HG03565 (cell line): ENCODE results near the gene NSFL1C.
"Not testable (repeated sequence)": the region's sequence is repeated elsewhere in the genome, so short reads cannot be mapped to it uniquely, and the experiment has no call there.

Experiments
- ATAC-seq: cut with Tn5 transposase; IDR thresholded peaks from one replicate; pipeline ENCODE4 v1.9.1; 2021; ENCODE audit warnings: mild to moderate bottlenecking, moderate library complexity; ENCODE audit not compliant: unreplicated experiment

Gene NSFL1C

DNA sequence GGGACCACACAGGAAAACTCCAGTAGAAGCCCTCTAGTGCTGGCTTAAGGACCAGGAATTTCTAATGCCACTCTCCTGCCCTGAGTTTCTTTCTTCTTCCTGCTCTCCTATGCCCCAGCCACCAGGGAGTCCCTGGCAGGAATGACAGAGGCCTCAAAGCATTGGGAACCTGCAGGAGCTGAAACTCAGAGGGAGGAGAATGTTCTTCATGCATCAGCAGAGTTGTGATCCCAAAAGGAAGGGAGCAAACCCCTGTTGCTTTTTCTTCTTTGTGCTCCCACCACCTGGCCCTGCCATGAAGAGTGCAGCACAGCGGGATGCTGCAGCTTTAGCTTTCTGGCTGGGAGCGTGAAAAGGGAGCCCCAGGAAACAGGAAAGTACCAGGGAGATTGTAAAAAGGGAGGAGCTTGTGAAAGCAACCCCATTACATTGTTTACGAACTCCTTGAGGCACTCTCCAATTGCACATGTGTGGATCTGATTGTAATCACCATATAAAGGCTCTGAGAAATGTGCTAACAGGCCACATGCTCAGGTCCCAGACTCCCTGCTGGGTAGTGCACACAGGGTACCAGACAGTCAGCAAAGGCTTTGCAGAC is 39.1 kb downstream of the NSFL1C start:
- no peak for ATAC-seq

DNA sequence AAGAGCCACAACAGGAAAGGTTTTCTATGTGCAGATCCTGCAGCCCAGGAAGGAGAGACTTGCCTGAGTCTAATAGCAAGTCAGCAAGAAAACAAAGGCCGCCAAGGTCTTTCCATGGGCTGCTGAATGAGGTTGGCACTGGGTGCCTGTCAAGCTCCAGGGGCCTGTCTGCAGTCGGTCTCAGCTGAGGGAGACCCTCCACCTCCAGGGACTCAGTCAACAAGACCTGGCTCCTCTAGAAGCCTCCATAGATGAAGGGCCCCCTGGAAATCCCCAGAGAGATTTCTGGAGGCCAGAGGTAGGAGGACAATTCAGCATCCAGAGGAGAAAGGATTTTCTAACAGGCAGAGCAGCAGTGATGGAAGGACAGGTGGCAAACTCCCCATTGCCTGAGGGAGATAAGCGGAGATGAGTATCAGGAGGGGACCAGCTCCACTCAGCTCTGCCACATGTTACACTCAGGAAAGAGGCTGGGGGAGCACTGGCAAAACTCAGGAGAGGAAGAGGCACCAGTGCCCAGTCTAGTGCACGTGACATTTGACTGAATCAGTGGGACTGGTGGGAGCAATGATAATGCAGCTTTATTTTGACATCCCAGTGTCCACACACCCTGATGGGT is 40.3 kb downstream of the NSFL1C start:
- no peak for ATAC-seq

DNA sequence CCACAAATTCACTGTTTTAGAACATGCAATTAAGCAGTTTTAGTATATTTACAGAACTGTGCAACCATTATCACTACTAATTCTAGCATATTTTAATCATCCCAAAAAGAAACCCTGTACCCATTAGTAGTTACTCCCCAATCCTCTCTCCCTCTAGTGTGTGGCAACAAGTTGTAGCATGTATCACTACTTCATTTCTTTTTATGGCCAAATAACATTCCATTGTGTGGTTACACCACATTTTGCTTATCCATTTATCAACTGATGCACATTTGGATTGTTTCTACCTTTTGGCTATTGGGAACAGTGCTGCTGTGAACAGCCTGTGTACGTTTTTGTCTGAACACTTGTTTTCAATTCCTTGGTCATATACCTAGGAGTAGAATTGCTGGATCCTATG is 42.3 kb downstream of the NSFL1C start:
- ATAC-seq: no peak

DNA sequence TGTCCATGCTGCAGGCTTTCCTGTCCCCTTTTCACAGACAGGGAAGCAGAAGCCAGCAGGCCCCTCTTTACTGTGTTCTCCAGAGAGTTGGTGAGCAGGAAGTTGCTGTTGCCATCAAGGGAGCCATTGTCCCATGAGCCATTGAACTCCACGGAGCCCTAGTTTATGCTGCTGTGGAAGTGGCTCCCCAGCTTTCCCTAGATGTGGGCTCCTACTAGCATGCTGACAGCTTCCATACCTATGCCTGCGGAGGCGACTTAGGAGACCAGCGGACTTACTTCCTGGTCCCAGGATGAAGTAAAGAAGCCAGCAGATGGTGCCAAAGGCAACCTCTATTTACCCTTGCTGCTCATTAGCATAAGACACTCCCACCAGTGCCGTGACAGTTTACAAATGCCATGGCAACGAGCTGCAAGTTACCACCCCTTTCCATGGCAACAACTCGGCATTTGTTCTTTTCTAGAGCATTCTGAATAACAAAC is 43.0 kb downstream of the NSFL1C start:
- ATAC-seq: no peak

DNA sequence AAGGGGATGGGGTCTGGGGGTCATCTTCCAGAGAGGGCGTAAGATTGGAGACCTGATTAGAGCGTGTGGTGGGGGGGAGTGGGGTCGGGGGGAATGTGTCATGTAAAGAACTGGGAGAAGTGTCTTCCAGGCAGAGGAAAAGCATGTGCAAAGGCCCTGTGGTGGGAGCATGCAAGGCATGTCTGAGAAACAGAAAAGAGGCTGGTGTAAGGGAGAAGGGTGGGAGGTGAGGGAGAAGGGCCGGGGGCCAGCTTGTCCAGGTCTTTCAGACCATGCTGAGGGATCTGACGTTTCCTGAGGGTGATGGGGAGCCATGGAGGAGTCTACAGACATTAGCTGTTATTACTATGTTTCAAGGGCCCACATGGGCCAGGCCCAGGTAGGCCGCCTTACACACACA is 43.4 kb downstream of the NSFL1C start:
- no peak for ATAC-seq

DNA sequence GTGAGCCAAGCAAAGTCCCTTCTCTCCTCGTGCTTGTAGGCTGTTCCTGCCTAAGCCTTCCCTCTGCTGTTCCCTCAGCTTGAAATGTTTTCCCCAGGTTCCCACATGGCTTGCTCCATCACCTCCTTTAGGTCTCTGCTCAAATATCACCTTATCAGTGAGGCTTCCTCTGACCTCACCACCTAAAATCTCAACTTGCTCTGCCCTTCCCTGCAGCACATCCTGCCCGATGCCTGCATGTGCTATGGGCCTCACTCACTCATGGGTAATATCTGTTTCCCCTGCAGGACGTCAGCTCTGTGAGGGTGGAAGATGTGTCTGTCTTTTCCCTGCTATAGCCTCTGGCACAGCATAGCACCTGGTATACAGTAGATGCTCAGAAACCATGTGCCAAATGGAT is 43.9 kb downstream of the NSFL1C start:
- no peak for ATAC-seq

DNA sequence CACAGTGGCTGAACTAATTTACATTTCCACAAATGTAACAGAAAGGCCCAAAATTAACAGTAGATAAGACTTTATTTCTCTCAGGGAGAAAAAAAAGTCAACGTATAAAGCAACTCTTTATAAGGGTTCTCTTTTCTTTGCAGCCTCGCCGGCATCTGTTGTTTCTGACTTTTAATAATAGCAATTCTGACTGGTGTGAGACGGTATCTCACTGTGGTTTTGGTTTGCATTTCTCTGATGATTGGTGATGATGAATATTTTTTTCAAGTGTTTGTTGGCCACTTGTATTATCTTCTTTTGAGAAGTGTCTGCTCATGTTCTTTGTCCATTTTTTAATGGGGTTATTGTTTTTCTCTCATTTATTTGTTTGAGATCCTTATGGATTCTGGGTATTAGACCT is 46.6 kb downstream of the NSFL1C start:
- ATAC-seq: no peak

DNA sequence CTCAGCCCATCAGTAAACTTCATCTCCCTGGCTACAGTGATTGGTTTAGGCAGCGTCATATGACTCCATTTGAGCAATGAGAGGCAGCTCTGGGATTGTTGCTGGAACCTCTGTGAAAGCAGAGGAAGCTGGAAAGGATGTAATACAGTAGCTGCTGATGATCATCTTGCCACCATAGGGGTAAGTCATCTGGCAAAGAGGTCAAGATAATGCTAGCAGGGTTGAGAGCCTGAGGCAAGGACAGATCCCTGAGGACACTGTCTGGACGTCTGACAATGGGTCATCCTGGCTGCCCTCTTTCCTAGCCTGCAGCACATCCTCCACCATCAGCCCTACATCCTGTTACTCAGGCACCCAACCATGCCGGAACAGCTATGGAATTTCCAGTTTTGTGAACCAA is 48.3 kb downstream of the NSFL1C start:
- no peak for ATAC-seq

DNA sequence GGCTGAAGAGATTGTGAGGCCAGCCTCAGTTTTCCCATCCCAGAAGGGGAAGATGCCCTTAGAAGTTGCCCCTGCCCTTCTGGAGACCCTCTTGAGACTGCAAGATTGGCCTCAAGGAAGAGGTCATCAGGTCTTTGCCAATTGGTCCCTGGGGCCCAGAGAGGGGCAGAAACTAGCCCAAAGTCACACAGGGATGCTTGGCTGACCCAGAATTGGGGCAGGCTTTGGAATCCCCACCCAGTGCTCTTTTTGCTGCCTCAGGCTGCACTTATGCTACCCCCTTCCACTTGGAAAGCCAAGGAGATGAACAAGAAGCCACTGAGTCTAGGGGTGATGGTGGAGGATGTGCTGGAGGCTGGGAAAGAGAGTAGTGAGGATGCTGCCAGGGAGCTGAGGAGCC is 48.9 kb downstream of the NSFL1C start:
- no peak for ATAC-seq

DNA sequence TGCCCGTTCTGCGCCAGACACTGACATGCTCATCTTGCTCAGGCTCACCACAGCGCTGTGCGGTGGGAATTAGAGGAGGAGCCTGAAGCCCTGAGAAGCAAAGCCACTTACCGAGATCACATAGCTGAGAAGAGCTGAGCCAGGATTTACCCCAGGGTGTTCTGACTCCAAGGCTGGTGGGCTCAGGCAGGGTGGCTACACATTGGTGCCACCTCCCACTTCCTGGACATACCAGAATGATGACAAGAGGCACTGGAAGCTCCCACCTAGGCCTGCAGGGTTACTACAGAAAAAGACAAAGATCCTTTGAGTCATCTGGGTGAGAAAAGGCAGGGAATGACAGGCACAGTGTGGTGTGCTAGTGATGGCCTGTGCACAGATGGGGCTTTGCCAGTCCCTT is 49.4 kb downstream of the NSFL1C start:
- ATAC-seq: no peak

DNA sequence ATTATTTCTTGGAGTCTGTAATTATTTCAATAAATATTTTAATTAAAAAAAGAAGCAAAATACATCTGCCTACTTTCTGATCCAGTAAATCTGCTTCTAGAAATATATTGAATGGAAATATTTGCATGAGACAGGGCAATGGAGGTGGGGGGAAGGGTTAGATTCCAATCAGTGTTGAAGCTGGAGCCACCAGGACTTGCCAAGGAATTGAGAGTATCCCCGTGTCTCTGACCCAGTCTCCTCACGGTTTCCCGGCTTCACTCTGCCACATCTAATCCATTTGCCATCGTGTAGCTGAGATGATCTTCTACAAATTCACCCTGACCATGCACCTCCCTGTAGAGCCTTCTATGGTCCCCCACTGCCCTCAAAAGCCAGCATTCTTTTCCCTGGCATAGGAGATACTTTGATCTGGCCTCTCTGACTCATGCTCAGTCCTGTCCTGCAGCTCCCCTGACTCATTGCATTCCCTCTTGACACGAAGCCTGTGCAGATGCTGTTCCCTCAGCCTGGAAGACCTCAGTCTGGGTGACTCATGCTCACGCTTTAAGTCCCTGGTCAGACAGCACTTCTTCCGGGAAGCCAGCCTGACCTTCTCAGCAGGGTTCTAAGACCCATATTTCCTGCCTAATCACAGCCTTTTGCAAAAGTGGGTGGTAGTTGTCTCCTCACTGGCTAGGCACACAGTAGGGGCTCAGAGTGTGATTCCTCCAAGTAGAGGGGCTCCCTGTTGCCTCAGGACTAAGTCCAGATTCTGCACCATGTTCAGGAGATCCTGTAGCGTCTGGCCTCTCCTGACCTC is 50.8 kb downstream of the NSFL1C start:
- no peak for ATAC-seq

DNA sequence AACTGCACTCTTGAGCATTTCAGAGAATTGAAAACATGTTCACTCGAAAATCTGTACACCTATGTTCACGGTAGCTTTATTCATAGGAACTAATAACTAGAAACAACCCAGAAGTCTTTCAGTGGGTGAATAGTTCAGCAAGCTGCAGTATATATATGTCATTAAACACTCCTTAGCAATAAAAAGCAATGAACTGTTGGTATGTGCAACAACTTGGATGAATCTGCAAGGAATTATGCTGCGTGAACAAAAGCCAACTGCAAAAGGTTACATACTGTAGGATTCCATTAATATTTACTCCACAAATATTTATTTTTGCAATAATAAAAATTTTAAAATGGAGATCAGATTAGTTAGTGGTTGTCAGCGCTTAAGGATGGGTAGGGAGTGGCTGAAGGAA is 51.7 kb downstream of the NSFL1C start:
- ATAC-seq: no peak

DNA sequence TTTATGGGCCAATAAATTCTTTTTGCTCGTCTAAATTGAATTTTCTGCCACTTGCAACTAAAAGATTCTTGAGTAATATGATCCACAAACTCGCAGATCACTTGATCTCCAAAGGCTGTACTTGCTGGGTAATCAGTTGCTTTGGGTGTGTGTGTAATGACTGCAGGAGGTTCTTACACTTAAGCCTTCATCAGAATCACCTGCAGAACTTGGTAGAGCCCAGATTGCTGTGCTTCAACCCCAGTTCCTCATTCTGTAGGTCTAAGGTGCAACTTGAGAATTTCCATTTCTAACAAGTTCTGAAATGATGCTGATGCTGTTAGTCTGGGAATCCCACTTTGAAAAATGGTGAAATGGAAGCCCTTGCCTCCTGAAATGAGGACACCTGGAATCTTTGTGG is 60.8 kb downstream of the NSFL1C start:
- ATAC-seq: no peak

DNA sequence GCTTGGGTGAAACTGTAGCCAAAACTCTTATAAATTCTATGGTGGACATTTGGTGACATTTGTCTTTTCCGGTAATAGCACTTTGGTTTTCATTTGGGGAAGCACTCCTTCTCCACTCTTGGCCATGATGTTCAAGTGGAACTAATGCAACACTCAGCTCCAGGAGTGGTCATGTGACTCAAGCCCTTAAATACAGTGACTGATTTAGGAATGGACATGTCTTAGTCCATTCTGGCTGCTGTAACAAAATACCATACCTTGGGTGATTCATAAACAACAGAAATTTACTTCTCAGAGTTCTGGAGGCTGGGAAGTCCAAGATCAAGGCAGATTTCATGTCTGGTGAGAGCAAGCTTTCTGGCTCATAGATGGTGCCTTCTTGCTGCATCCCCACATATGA is 63.0 kb downstream of the NSFL1C start:
- no peak for ATAC-seq

DNA sequence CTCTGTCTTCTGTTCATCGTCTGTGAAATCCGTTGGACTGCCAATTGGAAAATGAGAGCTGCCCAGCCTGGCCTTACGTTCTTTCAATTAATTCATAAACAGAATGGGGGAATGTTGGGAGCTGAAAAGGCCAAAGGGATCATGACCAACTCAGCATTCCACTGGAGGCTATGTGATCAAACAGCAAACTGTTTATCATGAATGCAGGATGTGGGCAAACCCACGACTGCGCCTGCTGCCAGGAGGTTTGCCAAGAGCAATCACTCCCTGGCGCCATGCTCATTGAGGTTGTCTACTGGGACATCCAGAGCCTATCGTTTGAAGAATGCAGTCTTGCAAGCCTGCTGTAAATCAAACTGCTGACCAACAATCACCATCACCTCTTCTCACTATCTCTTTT is 64.5 kb downstream of the NSFL1C start:
- no peak for ATAC-seq

DNA sequence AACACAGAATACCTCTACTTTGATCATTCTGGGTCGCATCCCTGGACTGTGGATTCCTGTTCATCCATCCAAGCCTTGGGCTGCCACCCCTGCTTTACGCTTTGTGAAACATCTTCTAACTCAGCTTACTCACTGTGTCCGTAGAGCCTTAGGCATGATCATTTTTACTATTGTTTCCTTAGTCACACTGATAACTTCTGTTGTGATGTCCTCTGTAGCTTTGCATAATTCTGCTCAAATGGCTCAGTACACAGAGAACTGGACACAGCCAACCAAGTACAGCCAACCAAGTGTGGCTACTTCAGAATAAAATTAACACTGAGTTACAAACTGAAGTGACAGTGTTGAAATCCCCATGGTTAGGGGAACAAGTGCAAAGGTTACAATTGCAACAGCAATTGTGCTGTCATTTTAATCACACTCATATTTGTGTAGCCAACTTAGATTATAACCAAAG is 65.2 kb downstream of the NSFL1C start:
- no peak for ATAC-seq

DNA sequence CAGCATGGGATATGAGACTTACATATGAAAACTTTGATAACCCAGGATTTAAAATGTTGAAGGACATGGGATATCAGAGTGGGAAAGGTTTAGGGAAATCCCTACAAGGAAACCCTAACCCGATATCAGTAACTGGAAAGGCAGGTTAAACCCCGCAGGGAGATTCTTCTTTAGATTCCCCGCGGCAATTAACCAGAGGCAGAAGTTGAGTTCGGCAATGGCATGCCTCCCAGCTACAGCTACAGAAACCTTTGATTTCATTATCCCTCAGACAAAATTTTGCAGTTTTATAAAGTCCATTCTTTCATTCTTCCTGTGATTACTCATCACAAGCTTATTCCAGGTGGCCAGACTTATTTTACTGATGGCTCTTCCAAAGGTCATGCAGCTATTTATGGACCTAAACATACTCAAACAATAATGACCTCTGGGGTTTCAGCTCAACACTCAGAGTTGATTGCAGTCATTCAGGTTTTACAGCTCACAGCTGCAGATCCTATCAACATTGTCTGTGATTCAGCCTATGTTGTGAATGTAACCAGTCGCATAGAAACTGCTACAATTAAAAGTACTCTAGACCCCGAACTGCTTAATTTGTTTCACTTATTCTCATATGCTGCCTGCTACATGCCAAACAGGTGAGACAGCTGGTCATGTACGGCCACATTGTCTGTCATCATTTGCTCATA is 66.8 kb downstream of the NSFL1C start:
- not testable (repeated sequence) for ATAC-seq

DNA sequence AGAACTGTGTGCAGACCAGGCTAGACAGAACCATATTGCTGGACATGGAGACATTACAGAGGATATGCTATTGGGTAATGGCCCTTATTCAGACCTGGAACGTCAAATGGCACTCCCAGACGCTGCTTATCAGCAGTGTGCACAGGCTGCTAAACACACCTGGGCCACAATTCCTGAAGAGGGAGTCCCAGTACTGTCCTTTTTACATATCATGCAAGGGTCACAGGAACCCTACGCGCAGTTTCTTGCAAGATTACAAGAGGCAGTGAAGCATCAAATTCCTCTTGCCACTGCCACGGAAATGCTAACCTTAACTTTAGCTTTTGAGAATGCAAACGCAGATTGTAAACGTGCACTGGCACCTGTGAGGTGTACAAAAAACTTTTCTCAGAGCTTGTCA is 68.5 kb downstream of the NSFL1C start:
- ATAC-seq: not testable (repeated sequence)

DNA sequence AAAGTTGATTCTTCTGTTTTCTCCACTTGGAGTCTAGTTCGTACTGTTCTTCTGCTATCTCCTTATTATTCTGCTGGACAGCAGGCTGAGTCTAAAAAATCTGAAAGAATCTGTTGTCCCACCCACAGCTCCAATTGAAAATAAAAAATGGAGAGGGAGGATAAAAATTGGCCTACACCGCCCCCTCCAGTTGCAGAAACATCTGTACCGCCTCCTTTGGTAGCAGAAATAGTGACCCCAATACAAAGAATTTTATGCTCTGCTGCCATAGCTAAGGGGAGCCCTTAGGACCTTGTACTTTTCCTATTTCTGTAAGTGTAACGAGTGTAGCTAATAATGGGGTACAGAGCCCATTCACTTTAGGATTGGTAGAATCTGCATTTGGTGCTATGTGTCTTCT is 68.9 kb downstream of the NSFL1C start:
- ATAC-seq: no peak

DNA sequence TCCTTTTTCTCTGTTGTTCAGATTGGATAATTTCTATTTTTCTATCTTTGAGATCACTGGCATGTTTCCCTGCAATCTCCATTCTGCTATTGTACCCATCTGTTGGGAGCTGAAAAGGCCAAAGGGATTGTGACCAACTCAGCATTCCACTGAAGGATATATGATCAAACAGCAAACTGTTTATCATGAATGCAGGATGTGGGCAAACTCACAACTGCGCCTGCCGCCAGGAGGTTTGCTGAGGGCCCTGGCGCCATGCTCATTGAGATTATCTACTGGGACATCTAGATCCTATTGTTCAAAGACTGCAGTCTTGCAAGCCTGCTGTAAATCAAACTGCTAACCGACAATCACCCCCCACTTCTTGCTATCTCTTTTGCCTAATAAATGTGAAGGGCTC is 69.9 kb downstream of the NSFL1C start:
- no peak for ATAC-seq

DNA sequence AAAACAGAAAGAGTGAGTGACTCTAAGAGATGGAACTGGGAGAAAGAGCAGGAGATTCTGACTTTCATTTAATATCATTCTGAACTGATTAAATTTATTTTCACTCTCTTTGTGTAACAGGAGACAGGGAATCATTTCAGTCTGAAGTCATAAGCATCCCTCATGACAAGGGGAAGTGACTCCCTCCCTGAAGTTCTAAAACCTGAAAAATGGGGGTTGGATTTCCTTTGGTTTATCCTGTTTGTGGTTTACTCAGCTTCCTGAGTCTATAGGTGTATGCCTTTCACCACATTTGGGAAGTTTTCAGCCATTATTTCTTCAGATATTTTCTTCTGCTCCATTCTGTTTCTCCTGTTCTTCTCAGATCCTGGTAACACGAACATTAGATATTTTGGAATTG is 70.4 kb downstream of the NSFL1C start:
- no peak for ATAC-seq

DNA sequence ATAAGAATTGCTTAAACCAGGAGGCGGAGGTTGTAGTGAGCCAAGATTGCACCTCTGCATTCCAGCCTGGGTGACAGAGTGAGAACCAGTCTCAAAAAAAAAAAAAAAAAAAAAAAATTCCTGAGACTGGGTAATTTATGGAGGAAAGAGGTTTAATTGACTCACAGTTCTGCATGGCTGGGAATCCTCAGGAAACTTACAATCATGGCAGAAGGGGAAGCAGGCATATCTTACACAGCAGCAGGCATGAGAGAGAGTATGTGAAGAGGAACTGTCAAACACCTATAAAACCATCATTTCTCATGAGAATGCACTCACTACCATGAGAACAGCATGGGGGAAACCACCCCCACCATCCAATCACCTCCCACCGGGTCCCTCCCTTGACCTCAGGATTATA is 72.0 kb downstream of the NSFL1C start:
- no peak for ATAC-seq
